ENCODE data around the gene TMEM132C.
"Not testable (repeated sequence)": the region's sequence is repeated elsewhere in the genome, so short reads cannot be mapped to it uniquely, and the experiment has no call there.

TMEM132C gene

DNA sequence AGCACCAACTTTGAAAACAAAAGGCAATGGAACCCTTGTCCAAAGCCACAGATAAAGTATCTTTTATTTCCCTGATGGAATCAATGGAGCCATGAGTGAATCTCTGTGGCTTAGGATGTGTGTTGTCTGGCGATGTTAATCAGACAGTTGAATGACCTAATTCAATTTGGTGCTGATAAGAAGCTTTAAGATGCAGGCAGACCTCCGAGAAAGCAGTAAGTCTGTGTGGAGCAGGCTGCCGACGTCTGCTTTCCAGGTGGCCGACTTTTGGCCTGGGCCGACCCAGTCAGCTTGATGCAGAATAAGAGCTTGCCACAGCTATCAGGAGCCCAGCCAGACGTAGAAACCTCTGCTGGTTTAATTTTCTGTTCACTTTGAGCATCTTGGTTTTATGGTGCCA, 21.1 kb upstream of the TMEM132C start:
- Histone ChIP-seq H3K4me1 (ENCODE audit: low read length) (no peaks in the 10 kb centered on the region), H3K27me3 (replicated peaks; ENCODE audit: insufficient read depth, low read length) (no peaks in the 10 kb centered on the region), H3F3A (ENCODE audit: insufficient read depth, low read length) (no peaks in the 10 kb centered on the region), H3K4me3 (ENCODE audit: low read length) (no peak overlapping the region), H3K4me2 (ENCODE audit: low read depth, low read length) (no peak overlapping the region), H3K9me2 (replicated peaks; ENCODE audit: insufficient read depth, low read length) (no peaks in the 10 kb centered on the region), H3K27ac (ENCODE audit: low read length) (no peak overlapping the region), H4K20me1 (ENCODE audit: insufficient read depth, low read length) (no peaks in the 10 kb centered on the region), H3K9me3 (replicated peaks; ENCODE audit: insufficient read depth, low read length) (no peaks in the 10 kb centered on the region), H3K79me2 (ENCODE audit: low read length) (no peaks in the 10 kb centered on the region), H3K36me3 (replicated peaks; ENCODE audit: insufficient read depth, low read length) (no peaks in the 10 kb centered on the region), H3K9ac (ENCODE audit: low read length) (no peak overlapping the region), H2AFZ (ENCODE audit: low read length) (no peak overlapping the region)
- TF ChIP-seq EZH2phosphoT487 (IDR thresholded peaks at IDR 0.05; ENCODE audit: low read length) (no peak), EZH2 (optimal IDR thresholded peaks at IDR 0.05; ENCODE audit: low read depth, low read length) (no peak)
- TF ChIP-seq, protein P1, sequence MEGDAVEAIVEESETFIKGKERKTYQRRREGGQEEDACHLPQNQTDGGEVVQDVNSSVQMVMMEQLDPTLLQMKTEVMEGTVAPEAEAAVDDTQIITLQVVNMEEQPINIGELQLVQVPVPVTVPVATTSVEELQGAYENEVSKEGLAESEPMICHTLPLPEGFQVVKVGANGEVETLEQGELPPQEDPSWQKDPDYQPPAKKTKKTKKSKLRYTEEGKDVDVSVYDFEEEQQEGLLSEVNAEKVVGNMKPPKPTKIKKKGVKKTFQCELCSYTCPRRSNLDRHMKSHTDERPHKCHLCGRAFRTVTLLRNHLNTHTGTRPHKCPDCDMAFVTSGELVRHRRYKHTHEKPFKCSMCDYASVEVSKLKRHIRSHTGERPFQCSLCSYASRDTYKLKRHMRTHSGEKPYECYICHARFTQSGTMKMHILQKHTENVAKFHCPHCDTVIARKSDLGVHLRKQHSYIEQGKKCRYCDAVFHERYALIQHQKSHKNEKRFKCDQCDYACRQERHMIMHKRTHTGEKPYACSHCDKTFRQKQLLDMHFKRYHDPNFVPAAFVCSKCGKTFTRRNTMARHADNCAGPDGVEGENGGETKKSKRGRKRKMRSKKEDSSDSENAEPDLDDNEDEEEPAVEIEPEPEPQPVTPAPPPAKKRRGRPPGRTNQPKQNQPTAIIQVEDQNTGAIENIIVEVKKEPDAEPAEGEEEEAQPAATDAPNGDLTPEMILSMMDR (IDR thresholded peaks at IDR 0.05; ENCODE audit: low read length), result no peak
- DNase-seq, result no peak

DNA sequence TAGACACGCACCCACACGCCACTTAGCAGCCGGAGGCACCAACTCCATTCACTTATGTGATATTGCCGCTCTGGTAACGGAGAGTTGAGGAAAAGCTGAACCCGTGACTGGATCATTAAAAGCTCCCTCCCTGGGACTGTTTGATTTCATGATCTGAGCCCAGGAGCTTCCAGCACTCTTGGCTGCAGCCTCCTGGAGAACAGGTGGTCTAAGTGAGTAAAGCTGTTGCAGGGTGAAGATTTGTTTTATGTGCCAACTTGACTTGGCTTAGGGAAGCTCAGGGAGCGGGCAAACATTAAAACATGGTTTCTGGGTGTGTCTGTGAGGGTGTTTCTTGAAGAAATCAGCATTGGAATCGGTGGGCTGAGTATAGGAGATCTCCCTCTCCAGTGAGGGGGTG, 16.9 kb upstream of the TMEM132C start:
- Histone ChIP-seq H3K36me3 (replicated peaks; ENCODE audit: insufficient read depth, low read length) (no peaks in the 10 kb centered on the region), H3K9ac (ENCODE audit: low read length) (no peak overlapping the region), H3K9me3 (replicated peaks; ENCODE audit: insufficient read depth, low read length) (no peaks in the 10 kb centered on the region), H3F3A (ENCODE audit: insufficient read depth, low read length) (no peaks in the 10 kb centered on the region), H3K4me2 (ENCODE audit: low read depth, low read length) (no peak overlapping the region), H3K4me1 (ENCODE audit: low read length) (no peaks in the 10 kb centered on the region), H2AFZ (ENCODE audit: low read length) (no peak overlapping the region), H3K4me3 (ENCODE audit: low read length) (no peak overlapping the region), H3K27ac (ENCODE audit: low read length) (no peak overlapping the region), H3K27me3 (replicated peaks; ENCODE audit: insufficient read depth, low read length) (no peaks in the 10 kb centered on the region), H4K20me1 (ENCODE audit: insufficient read depth, low read length) (no peaks in the 10 kb centered on the region), H3K79me2 (ENCODE audit: low read length) (no peaks in the 10 kb centered on the region), H3K9me2 (replicated peaks; ENCODE audit: insufficient read depth, low read length) (no peaks in the 10 kb centered on the region)
- DNase-seq, result no peak
- TF ChIP-seq, protein P1 (IDR thresholded peaks at IDR 0.05; ENCODE audit: low read length), result no peak
- TF ChIP-seq EZH2phosphoT487 (IDR thresholded peaks at IDR 0.05; ENCODE audit: low read length) (no peak), EZH2 (optimal IDR thresholded peaks at IDR 0.05; ENCODE audit: low read depth, low read length) (no peak)

DNA sequence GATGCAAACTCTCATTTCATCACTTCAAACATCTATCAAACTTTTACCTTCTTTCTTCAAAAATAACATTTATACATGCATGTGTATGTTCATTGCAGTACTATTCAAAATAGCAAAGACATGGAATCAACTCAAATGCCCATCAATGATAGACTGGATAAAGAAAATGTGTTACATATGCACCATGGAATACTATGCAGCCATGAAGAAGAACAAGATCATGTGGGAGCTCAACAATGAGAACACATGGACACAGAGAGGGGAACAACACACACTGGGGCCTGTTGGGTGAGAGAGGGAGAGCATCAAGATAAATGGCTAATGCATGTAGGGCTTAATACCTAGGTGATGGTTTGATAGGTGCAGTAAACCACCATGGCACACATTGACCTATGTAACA, 13.1 kb upstream of the TMEM132C start:
- H3K9me3 ChIP-seq (replicated peaks; ENCODE audit: insufficient read depth, low read length); H4K20me1 ChIP-seq (ENCODE audit: insufficient read depth, low read length); H3F3A ChIP-seq (ENCODE audit: insufficient read depth, low read length); H3K4me1 ChIP-seq (ENCODE audit: low read length); H3K9ac ChIP-seq (ENCODE audit: low read length); DNase-seq; H3K27me3 ChIP-seq (replicated peaks; ENCODE audit: insufficient read depth, low read length); H3K9me2 ChIP-seq (replicated peaks; ENCODE audit: insufficient read depth, low read length); H2AFZ ChIP-seq (ENCODE audit: low read length); H3K4me2 ChIP-seq (ENCODE audit: low read depth, low read length); H3K27ac ChIP-seq (ENCODE audit: low read length); H3K79me2 ChIP-seq (ENCODE audit: low read length); H3K4me3 ChIP-seq (ENCODE audit: low read length); H3K36me3 ChIP-seq (replicated peaks; ENCODE audit: insufficient read depth, low read length): not testable (repeated sequence)

DNA sequence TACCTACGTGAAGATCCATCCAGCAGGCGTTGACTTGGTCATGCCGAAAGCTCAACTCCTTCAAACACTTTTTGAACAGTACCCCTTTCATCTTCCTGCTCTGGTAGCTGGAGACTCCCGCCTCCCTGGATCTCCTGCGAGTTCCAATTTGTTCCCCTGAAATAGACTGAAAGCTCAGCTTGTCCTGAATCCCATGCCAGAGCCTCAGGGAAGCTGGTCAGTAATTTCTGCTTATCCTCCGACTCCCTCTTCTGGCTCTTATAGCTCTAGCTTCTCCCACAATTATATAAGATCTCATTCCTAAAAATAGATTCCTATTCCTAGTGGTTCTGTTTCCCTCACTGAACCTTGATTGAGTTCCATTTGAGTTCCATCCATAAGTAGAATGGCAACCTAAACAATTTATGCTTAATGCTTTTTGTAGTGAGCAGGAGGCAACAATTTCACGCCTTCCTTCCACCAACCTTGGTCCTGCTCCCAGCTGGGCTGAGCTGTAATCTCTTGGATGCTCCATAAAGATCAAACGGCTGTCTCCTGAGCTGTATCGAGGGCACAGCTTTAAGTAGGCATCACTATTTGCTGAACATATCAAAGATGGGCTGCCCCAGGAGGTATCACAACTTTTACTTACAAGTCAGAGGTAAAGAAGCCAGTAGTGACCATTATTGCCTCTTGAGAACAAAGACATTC, 8.0 kb upstream of the TMEM132C start:
- H3F3A ChIP-seq (ENCODE audit: insufficient read depth, low read length), result no peaks in the 10 kb centered on the region
- no peaks in the 10 kb centered on the region for H3K36me3 ChIP-seq (replicated peaks; ENCODE audit: insufficient read depth, low read length)
- TF ChIP-seq, protein P1 (IDR thresholded peaks at IDR 0.05; ENCODE audit: low read length), result no peak
- TF ChIP-seq EZH2phosphoT487 (IDR thresholded peaks at IDR 0.05; ENCODE audit: low read length) (no peak), EZH2 (optimal IDR thresholded peaks at IDR 0.05; ENCODE audit: low read depth, low read length) (no peak)
- no peak overlapping the region for H3K4me3 ChIP-seq (ENCODE audit: low read length)
- H3K79me2 ChIP-seq (ENCODE audit: low read length), result no peaks in the 10 kb centered on the region
- H4K20me1 ChIP-seq (ENCODE audit: insufficient read depth, low read length), result no peaks in the 10 kb centered on the region
- no peaks in the 10 kb centered on the region for H3K4me1 ChIP-seq (ENCODE audit: low read length)
- H3K27me3 ChIP-seq (replicated peaks; ENCODE audit: insufficient read depth, low read length), result no peaks in the 10 kb centered on the region
- no peaks in the 10 kb centered on the region for H3K9me3 ChIP-seq (replicated peaks; ENCODE audit: insufficient read depth, low read length)
- H3K27ac ChIP-seq (ENCODE audit: low read length), result no peak overlapping the region
- H2AFZ ChIP-seq (ENCODE audit: low read length), result no peak overlapping the region
- no peak overlapping the region for H3K4me2 ChIP-seq (ENCODE audit: low read depth, low read length)
- H3K9ac ChIP-seq (ENCODE audit: low read length), result no peak overlapping the region
- no peak for DNase-seq
- H3K9me2 ChIP-seq (replicated peaks; ENCODE audit: insufficient read depth, low read length), result no peaks in the 10 kb centered on the region

Measured in MM.1S (cell line).